GM13977 (cell line): ENCODE measurements around the gene SNPH.

Experiments
- DNase-seq: peaks from one replicate; pipeline ENCODE4 v3.0.0; 2012; ENCODE audit warnings: low spot score
- CTCF ChIP-seq: IDR thresholded peaks from 2 replicates; pipeline ENCODE4 v1.5.1; 2012; ENCODE audit warnings: mild to moderate bottlenecking, control low read depth; ENCODE audit not compliant: insufficient read depth; ENCODE audit errors: extremely low read depth, missing control alignments
- in situ Hi-C: fragments of 300-500 bp; cut with MboI; formaldehyde crosslinking; loops from one replicate; pipeline ENCODE4 v1.12.0; 2022; ENCODE audit warnings: low sequenced_read_pairs, low pct_unique_long_range_greater_than_20kb, mixed read lengths, inconsistent platforms; ENCODE audit not compliant: unreplicated experiment

Gene SNPH

GRCh38 chr20:1317545-1318255, 51.6 kb downstream of the SNPH start:
- in situ Hi-C loops, result no loop called here
- no peak for DNase-seq
- no peak for TF ChIP-seq CTCF

DNA sequence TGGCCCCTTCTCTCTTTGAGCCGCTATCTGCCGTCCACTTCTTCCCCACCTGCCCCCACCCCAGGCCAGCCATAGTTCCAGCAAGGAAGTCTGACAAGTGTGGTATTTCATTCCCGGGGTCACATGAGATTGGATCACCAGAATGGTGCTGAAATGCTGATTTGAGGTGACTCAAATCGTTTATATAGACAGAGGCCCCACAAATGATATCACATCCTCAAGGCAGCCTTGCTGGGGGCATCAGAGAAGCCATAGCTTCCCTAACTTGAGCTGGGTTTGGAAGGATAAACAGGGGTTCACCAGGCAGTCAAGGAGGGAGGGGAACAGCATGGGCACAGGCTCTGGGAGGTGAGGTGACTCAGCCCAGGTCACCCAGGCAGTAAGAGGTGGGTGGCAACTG, 53.0 kb downstream of the SNPH start:
- in situ Hi-C loops, result no loop called here
- DNase-seq, result no peak
- TF ChIP-seq CTCF, result no peak

DNA sequence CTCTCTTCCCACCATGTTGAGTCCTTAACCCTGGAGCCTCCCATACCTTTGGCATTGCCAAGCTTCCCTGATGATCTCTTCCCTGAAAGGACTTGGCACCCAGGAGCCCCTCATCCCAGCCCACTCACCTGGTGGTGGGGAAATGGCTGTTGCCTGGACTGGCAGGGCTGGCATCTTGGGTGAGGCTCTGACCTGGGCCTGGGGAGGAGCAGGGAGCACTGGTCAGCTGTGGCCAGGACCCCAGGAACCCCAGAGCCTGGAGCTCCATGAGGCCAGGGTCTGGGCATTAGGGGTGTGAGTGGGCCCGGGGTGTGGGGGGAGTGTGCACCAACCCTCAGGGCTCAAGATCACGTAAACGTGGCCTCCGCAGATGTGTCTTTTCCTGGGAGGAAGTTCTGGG, 53.4 kb downstream of the SNPH start:
- DNase-seq, result no peak
- no peak for TF ChIP-seq CTCF
- in situ Hi-C loops, result no loop called here

DNA sequence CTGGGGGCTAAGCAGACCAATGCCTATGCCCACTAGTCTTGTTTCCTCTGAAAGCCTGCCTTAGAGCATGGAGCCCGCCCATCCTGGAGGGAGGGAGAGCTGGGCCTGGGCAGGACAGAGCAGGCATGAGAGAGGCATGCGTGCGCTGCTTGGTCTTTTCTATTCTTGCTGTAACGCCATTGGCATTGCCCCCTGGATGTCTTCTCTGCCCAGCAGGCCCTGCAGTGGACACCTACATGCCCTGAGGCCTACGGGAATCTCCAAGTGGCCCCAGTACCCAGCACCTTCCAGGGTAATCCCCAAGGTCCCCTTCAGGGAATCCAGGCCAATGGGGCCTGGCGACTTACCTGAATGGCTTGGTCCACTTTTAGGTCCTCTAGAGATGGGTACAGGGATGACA, 53.9 kb downstream of the SNPH start:
- DNase-seq, result no peak
- in situ Hi-C loops, result no loop called here
- TF ChIP-seq CTCF, result no peak

DNA sequence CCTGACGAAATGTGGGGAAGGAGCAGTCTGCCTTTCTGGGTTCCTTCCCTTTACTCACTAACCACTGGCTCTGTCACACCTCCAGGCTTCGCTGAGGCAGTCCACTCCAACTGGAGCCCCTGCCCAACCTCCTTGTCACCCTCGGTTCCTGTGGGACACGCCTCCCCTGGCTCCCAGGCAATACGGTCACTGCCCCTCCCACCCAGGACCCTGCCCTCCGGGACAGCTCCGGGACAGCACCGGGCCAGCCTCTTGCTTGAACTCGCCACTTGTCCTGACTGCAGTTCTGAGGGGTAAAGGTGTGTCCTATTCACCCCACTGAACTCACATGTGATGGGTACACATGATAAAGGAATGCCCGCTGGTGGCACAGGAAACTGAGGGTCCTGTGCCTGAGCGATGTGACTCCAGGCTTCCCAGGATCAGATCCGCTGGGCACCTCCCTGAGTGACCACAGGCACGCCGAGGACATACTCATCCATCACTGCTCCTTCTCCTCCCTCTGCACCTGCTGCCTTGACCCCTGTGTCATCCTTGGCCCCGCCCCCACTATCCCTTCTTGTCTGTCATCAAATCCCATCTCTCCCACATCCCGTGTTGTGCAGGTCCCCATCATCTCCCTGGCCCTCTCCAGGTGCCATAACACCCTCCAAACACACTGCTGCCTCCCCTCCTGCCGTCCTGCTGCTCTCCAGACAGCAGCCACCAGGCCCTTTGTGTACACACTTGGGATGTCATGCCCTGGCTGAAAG, 55.0 kb downstream of the SNPH start:
- no peak for DNase-seq
- no peak for TF ChIP-seq CTCF
- in situ Hi-C loops, result no loop called here

- no peak for DNase-seq
- in situ Hi-C loops, result no loop called here
- no peak for TF ChIP-seq CTCF
Measured at GRCh38 chr20:1321654-1321939, 55.5 kb downstream of the SNPH start.
